SK-N-SH (cell line): Measurements from ENCODE around the gene PHACTR4. TPM values are rescaled to one million over a fixed set of nuclear protein-coding genes. Genes with fewer than 3 reads are reported as not detected.
A peak's percentile ranks its signal among the peaks of the same experiment; 100 is the strongest.

Experiments used
- CTCF ChIA-PET: fragments of 300-600, 350-600 bp; formaldehyde crosslinking; extraction: SDS; loops from one replicate; lab custom pipeline; 2021; lab: Yijun Ruan, JAX
- POLR2A ChIA-PET: fragments of 350-600 bp; sonication (Branson Sonifier 250); formaldehyde crosslinking; extraction: SDS; loops from one replicate; lab custom pipeline; 2020; ENCODE audit warnings: antibody characterized with exemption, inconsistent platforms; lab: Yijun Ruan, JAX
- DNase-seq: peaks from one replicate; pipeline ENCODE4 v3.0.0; 2012
- H2AFZ ChIP-seq: fragments of 200-600 bp; sonication (generic); 2 replicates; pipeline ENCODE4 v1.8.1; 2016; ENCODE audit warnings: antibody characterized with exemption, mild to moderate bottlenecking, low read depth
- H3F3A ChIP-seq: fragments of 200-600 bp; sonication (generic); replicated peaks from 2 replicates; pipeline ENCODE3; 2016; ENCODE audit warnings: antibody characterized with exemption, mild to moderate bottlenecking; ENCODE audit not compliant: insufficient read depth
- H3K27ac ChIP-seq, 2 experiments: fragments of 200-500 bp in 1 of 2; fragments of 200-600 bp in 1 of 2; sonication (Bioruptor generic) in 1 of 2; sonication (generic), shearing (Covaris generic) in 1 of 2; 2 replicates each; pipeline versions ENCODE4 v1.5.1 to v1.6.1; 2014 to 2016; ENCODE audit warnings: low read depth in 2 of 2, inconsistent platforms in 1 of 2, low read length in 1 of 2, mild to moderate bottlenecking in 1 of 2, mixed read lengths in 1 of 2
- H3K27me3 ChIP-seq: fragments of 200-600 bp; sonication (generic), shearing (Covaris generic); 2 replicates; pipeline ENCODE4 v1.6.1; 2016; ENCODE audit warnings: mixed run types; ENCODE audit not compliant: insufficient read depth
- H3K36me3 ChIP-seq, 2 experiments: fragments of 200-500 bp in 1 of 2; fragments of 200-600 bp in 1 of 2; sonication (Bioruptor generic) in 1 of 2; sonication (generic) in 1 of 2; replicated peaks in 1 of 2; 2 replicates each; pipeline versions ENCODE3 to v1.5.1; 2014 to 2016; ENCODE audit warnings: low read length in 1 of 2, mild to moderate bottlenecking in 1 of 2; ENCODE audit not compliant: insufficient read depth in 2 of 2, control insufficient read depth in 1 of 2
- H3K4me1 ChIP-seq, 2 experiments: fragments of 200-500 bp in 1 of 2; fragments of 200-600 bp in 1 of 2; sonication (Bioruptor generic) in 1 of 2; sonication (generic), shearing (Covaris generic) in 1 of 2; 2 replicates each; pipeline versions ENCODE4 v1.5.1 to v1.6.1; 2014 to 2016; ENCODE audit warnings: low read depth in 1 of 2, low read length in 1 of 2, mixed run types in 1 of 2; ENCODE audit not compliant: insufficient read depth in 2 of 2, control insufficient read depth in 1 of 2
- H3K4me2 ChIP-seq: fragments of 200-600 bp; sonication (generic), shearing (Covaris generic); 2 replicates; pipeline ENCODE4 v1.6.1; 2017; ENCODE audit warnings: mixed run types
- H3K4me3 ChIP-seq, 2 experiments: fragments of 200-500 bp in 1 of 2; fragments of 200-600 bp in 1 of 2; sonication (Bioruptor generic) in 1 of 2; sonication (generic), shearing (Covaris generic) in 1 of 2; 2 replicates each; pipeline versions ENCODE4 v1.5.1 to v1.8.1; 2014 to 2016; ENCODE audit warnings: low read depth in 2 of 2, inconsistent platforms in 1 of 2, low read length in 1 of 2, mild to moderate bottlenecking in 1 of 2, mixed read lengths in 1 of 2, moderate library complexity in 1 of 2
- H3K79me2 ChIP-seq: fragments of 200-600 bp; sonication (generic); 2 replicates; pipeline ENCODE4 v1.8.1; 2017; ENCODE audit warnings: mild to moderate bottlenecking; ENCODE audit not compliant: insufficient read depth
- H3K9ac ChIP-seq: fragments of 200-600 bp; sonication (generic); 2 replicates; pipeline ENCODE4 v1.6.1; 2017; ENCODE audit warnings: mixed run types
- H3K9me2 ChIP-seq: fragments of 200-600 bp; sonication (generic); 2 replicates; pipeline ENCODE4 v1.6.1; 2017; ENCODE audit warnings: mixed run types
- H3K9me3 ChIP-seq: fragments of 200-600 bp; sonication (generic); 2 replicates; pipeline ENCODE4 v1.6.1; 2017; ENCODE audit warnings: mixed run types, mild to moderate bottlenecking, moderate library complexity
- H4K20me1 ChIP-seq: fragments of 200-600 bp; sonication (generic); 2 replicates; pipeline ENCODE4 v1.6.1; 2017; ENCODE audit warnings: mild to moderate bottlenecking, mixed run types; ENCODE audit not compliant: insufficient read depth
- EZH2phosphoT487 ChIP-seq: fragments of 200-600 bp; sonication (generic); IDR thresholded peaks from 2 replicates; pipeline ENCODE4 v1.6.1; 2017; ENCODE audit warnings: low read depth, mixed run types, mild to moderate bottlenecking, antibody characterized with exemption, moderate library complexity, borderline replicate concordance
- JUND ChIP-seq: IDR thresholded peaks from 2 replicates; pipeline ENCODE4 v1.4.0; 2012
- POLR2AphosphoS5 ChIP-seq: IDR thresholded peaks from 2 replicates; pipeline ENCODE4 v1.6.1; 2012; ENCODE audit warnings: low read depth, low read length
- SIN3A ChIP-seq: IDR thresholded peaks from 2 replicates; pipeline ENCODE4 v1.6.1; 2012; ENCODE audit warnings: low read depth, mild to moderate bottlenecking, low read length, moderate library complexity, borderline replicate concordance
- TAF1 ChIP-seq: IDR thresholded peaks from 2 replicates; pipeline ENCODE4 v1.6.1; 2012; ENCODE audit warnings: low read depth, mild to moderate bottlenecking, low read length, moderate library complexity, borderline replicate concordance
- TCF12 ChIP-seq: IDR thresholded peaks from 2 replicates; pipeline ENCODE4 v1.4.0; 2012
- YY1 ChIP-seq: IDR thresholded peaks from 2 replicates; pipeline ENCODE4 v1.4.0; 2012; ENCODE audit warnings: low read depth, mild to moderate bottlenecking
- WGBS: methylation state at CpG from one replicate; pipeline ENCODE4 v1.1.6; 2017; ENCODE audit warnings: low lambda C conversion rate; 5-methylcytosine and 5-hydroxymethylcytosine counted together
- polyA plus RNA-seq, 3 experiments: library from polyadenylated mRNA; depleted of rRNA; stranded (reverse); fragments of >200 nt; gene quantifications; 2 replicates each; pipeline ENCODE4 v1.2.3, GENCODE V29; 2012
- TF ChIP-seq, protein P1 (sequence below): IDR thresholded peaks from 2 replicates; pipeline ENCODE4 v1.4.0; 2012; ENCODE audit warnings: low read depth, borderline replicate concordance
- TF ChIP-seq, protein P2 (sequence below): fragments of 150-350 bp; IDR thresholded peaks from 2 replicates; pipeline ENCODE4 v1.6.1; 2017; ENCODE audit warnings: antibody characterized with exemption, low read length, low read depth, borderline replicate concordance
- TF ChIP-seq, protein P3 (sequence below): fragments of 150-350 bp; IDR thresholded peaks from 2 replicates; pipeline ENCODE4 v1.6.1; 2016; ENCODE audit warnings: mild to moderate bottlenecking, low read depth, low read length
- TF ChIP-seq, protein P4 (sequence below): IDR thresholded peaks from 2 replicates; pipeline ENCODE4 v1.4.0; 2012; ENCODE audit warnings: low read depth, borderline replicate concordance

PHACTR4 gene
- polyA plus RNA-seq, 1 of the 3 experiments (the other 2 are of a cell fraction) = 9.8 TPM

DNA sequence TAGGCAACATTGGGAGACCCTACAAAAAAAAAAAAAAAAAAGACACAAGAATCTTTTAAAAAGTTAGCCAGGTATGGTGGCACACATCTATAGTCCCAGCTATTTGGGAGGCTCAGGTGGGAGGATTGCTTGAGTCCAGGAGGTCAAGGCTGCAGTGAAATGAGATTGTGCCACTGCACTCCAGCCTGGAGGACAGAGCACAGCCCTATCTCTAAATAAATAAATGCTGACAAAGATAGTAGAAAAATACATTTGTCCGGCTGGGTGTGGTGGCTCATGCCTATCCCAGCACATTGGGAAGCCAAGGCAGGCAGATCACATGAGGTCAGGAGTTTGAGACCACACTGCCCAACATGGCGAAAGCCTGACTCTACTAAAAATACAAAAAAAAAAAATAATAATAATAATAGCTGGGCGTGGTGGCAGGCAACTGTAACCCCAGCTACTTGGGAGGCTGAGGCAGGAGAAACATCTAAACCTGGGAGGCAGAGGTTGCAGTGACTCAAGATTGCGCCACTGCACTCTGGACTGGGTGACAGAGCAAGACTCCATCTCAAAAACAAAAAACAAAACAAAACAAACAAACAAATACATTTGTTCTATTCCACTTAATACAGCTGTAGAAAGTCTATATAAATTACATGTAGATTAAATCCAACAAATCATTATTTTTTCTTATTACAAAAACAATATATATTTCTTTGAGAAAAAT lies 48.5 kb downstream of the PHACTR4 start:
- TF ChIP-seq JUND (no peak), POLR2AphosphoS5 (no peak), TCF12 (no peak), TAF1 (no peak), EZH2phosphoT487 (no peak), YY1 (no peak), SIN3A (no peak)
- TF ChIP-seq, protein P1, sequence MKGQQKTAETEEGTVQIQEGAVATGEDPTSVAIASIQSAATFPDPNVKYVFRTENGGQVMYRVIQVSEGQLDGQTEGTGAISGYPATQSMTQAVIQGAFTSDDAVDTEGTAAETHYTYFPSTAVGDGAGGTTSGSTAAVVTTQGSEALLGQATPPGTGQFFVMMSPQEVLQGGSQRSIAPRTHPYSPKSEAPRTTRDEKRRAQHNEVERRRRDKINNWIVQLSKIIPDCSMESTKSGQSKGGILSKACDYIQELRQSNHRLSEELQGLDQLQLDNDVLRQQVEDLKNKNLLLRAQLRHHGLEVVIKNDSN = no peak
- TF ChIP-seq, protein P2, sequence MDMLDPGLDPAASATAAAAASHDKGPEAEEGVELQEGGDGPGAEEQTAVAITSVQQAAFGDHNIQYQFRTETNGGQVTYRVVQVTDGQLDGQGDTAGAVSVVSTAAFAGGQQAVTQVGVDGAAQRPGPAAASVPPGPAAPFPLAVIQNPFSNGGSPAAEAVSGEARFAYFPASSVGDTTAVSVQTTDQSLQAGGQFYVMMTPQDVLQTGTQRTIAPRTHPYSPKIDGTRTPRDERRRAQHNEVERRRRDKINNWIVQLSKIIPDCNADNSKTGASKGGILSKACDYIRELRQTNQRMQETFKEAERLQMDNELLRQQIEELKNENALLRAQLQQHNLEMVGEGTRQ = no peak
- TF ChIP-seq, protein P3, sequence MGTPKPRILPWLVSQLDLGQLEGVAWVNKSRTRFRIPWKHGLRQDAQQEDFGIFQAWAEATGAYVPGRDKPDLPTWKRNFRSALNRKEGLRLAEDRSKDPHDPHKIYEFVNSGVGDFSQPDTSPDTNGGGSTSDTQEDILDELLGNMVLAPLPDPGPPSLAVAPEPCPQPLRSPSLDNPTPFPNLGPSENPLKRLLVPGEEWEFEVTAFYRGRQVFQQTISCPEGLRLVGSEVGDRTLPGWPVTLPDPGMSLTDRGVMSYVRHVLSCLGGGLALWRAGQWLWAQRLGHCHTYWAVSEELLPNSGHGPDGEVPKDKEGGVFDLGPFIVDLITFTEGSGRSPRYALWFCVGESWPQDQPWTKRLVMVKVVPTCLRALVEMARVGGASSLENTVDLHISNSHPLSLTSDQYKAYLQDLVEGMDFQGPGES = no peak
- TF ChIP-seq, protein P4, sequence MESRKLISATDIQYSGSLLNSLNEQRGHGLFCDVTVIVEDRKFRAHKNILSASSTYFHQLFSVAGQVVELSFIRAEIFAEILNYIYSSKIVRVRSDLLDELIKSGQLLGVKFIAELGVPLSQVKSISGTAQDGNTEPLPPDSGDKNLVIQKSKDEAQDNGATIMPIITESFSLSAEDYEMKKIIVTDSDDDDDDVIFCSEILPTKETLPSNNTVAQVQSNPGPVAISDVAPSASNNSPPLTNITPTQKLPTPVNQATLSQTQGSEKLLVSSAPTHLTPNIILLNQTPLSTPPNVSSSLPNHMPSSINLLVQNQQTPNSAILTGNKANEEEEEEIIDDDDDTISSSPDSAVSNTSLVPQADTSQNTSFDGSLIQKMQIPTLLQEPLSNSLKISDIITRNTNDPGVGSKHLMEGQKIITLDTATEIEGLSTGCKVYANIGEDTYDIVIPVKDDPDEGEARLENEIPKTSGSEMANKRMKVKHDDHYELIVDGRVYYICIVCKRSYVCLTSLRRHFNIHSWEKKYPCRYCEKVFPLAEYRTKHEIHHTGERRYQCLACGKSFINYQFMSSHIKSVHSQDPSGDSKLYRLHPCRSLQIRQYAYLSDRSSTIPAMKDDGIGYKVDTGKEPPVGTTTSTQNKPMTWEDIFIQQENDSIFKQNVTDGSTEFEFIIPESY = no peak
- ChIA-PET POLR2A (no interaction called here), CTCF (interaction anchor here (1.5 kb wide), 1 partner anchor 18 kb away, joined by 5 read pairs; no protein-coding TSS in a partner anchor)
- H3K9me3 ChIP-seq = no peaks in the 10 kb centered on the region
- H3K4me1 ChIP-seq = peaks cover 14 to 31% of the 10 kb centered on the region in 2 experiments
- H3K27me3 ChIP-seq = no peaks in the 10 kb centered on the region
- peaks cover 53% of the 10 kb centered on the region; the same call in 1 of the 2 replicates for H3K79me2 ChIP-seq
- DNase-seq = no peak
- no peaks in the 10 kb centered on the region for H4K20me1 ChIP-seq
- H3K27ac ChIP-seq = peak overlapping the region; percentile 73 to 80; a peak in 3 of 4 replicates
- peak overlapping the region; percentile 83 for H3K4me2 ChIP-seq
- H3K9me2 ChIP-seq = no peaks in the 10 kb centered on the region
- 88% methylated on average over 4 of the region's 4 CpGs for WGBS
- H3F3A ChIP-seq = peaks cover 60% of the 10 kb centered on the region
- H3K9ac ChIP-seq = peak overlapping the region; percentile 68; the same call in 1 of the 2 replicates
- H2AFZ ChIP-seq = no peak overlapping the region
- H3K36me3 ChIP-seq = peaks cover 0 to 4% of the 10 kb centered on the region in 2 experiments
- H3K4me3 ChIP-seq = peak overlapping the region in 1 of 2 experiments; percentile 46; a peak in 2 of 4 replicates
